Prostate gland (tissue), 2 donors: ENCODE measurements around the gene RASAL2. TPM values are rescaled to one million over a fixed set of nuclear protein-coding genes. Genes with fewer than 3 reads are reported as not detected.

Experiments
- DNase-seq: peaks from one replicate; pipeline ENCODE4 v3.0.0-alpha.2; 2019; ENCODE audit warnings: low spot score
- H3K27ac ChIP-seq, 2 donors: fragments of 200-600 bp; sonication (generic); 2 replicates each; pipeline ENCODE4 v1.5.1; 2017 to 2019
- H3K27me3 ChIP-seq: fragments of 200-600 bp; sonication (generic); replicated peaks from 2 replicates; pipeline ENCODE4 v1.5.1; 2019; ENCODE audit not compliant: insufficient read depth
- H3K36me3 ChIP-seq, 2 donors: fragments of 200-600 bp; sonication (generic); 1 replicate in 1 of 2; 2 replicates in 1 of 2; pipeline versions ENCODE4 v1.5.1 to v1.8.1; 2017 to 2019
- H3K4me1 ChIP-seq: fragments of 200-600 bp; sonication (generic); replicated peaks from 2 replicates; pipeline ENCODE4 v1.5.1; 2019
- H3K4me3 ChIP-seq, 2 donors: fragments of 200-600 bp; sonication (generic); 2 replicates each; pipeline ENCODE4 v1.5.1; 2017 to 2019
- H3K9me3 ChIP-seq: fragments of 200-600 bp; sonication (generic); 2 replicates; pipeline ENCODE4 v1.5.1; 2017
- CTCF ChIP-seq, 4 experiments: fragments of 200-600 bp in 2 of 4; fragments of 450-650 bp in 2 of 4; sonication (generic) in 2 of 4; IDR thresholded peaks; 1 replicate in 3 of 4; 2 replicates in 1 of 4; pipeline ENCODE4 v1.5.1; 2016 to 2019; ENCODE audit warnings: antibody characterized with exemption in 4 of 4, mild to moderate bottlenecking in 2 of 4, moderate library complexity in 2 of 4
- POLR2A ChIP-seq: fragments of 450-650 bp; IDR thresholded peaks from one replicate; pipeline ENCODE4 v1.6.1; 2016; ENCODE audit warnings: antibody characterized with exemption, mild to moderate bottlenecking
- POLR2AphosphoS5 ChIP-seq: sonication (generic); formaldehyde crosslinking; IDR thresholded peaks from one replicate; pipeline ENCODE4 v1.6.1; 2017; ENCODE audit warnings: antibody characterized with exemption
- WGBS: methylation state at CpG from one replicate; pipeline ENCODE4 v1.1.5; 2018; 5-methylcytosine and 5-hydroxymethylcytosine counted together
- intact Hi-C: fragments of 100-400 bp; cut with DNase I; formaldehyde crosslinking; loops from one replicate; pipeline ENCODE4 v1.14.2; 2022
- total RNA-seq, 2 donors: library from RNA; depleted of rRNA; stranded (reverse); fragments of >200 nt; gene quantifications; one replicate each; pipeline ENCODE4 v1.1.0, GENCODE V29; 2016

Gene RASAL2
- total RNA-seq, 2 donors from 2014 or later: 9.2 to 36.9 TPM

GRCh38 chr1:178461701-178462100 is 367.8 kb downstream of the RASAL2 start:
- intact Hi-C loops: no loop called here
- 77% methylated on average over 4 of the region's 4 CpGs for WGBS
- TF ChIP-seq POLR2AphosphoS5 (no peak), POLR2A (no peak), CTCF (IDR thresholded peaks at IDR 0.05) (no peak)
- Histone ChIP-seq H3K9me3 (no peaks in the 10 kb centered on the region), H3K27me3 (no peaks in the 10 kb centered on the region), H3K4me3 (no peak overlapping the region), H3K36me3 (no peaks in the 10 kb centered on the region), H3K27ac (no peak overlapping the region), H3K4me1 (no peaks in the 10 kb centered on the region)
- no peak for DNase-seq

GRCh38 chr1:178464141-178464540 is 370.2 kb downstream of the RASAL2 start:
- no peaks in the 10 kb centered on the region for H3K9me3 ChIP-seq
- H3K27me3 ChIP-seq: no peaks in the 10 kb centered on the region
- no peaks in the 10 kb centered on the region for H3K36me3 ChIP-seq
- TF ChIP-seq POLR2A (no peak), CTCF (IDR thresholded peaks at IDR 0.05) (no peak)
- no peak for DNase-seq
- WGBS: 44% methylated on average over 1 of the region's 1 CpG
- H3K4me1 ChIP-seq: no peaks in the 10 kb centered on the region
- no peak overlapping the region for H3K27ac ChIP-seq
- H3K4me3 ChIP-seq: no peak overlapping the region
- intact Hi-C loops: no loop called here

DNA sequence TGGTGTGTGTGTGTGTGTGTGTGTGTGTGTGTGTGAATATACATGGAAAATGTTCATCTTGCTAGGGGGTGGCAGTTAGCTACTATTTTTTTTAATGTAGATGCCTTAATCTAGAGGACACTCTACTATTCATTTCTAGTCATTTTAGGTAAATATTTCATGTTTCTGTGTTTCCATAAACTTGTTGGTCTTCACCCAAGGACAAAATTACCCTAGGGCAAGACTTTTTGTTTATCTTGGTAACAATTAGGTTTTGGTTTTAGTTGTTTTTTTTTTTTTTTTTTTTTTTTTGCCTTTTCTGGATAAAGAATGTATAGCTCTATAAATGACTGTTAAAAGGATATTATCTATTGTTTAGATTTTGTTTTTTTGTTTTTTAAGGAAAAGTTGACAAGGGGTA is 370.7 kb downstream of the RASAL2 start:
- no peak overlapping the region for H3K4me3 ChIP-seq
- intact Hi-C loops: no loop called here
- TF ChIP-seq CTCF (IDR thresholded peaks at IDR 0.05) (no peak), POLR2A (no peak), POLR2AphosphoS5 (no peak)

DNA sequence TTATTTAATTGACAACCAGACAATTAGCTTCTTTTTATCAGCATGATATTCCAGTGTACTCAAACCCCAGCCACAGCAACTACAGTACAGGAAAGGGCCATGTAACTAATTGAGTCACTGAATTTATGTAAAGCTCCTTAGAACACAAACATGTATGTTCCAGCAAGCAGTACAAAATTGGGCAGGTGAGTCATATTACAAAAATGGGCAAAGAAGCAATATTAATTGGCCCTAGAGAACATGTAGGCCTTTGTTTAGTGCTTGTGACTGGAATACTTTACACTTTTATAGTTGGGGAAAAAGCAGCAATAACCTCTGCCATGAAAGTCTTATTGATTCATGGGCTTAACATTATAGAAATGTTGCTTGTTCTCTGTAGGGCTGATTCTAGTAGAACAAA is 371.1 kb downstream of the RASAL2 start:
- no peak for DNase-seq
- intact Hi-C loops: no loop called here
- no peak for TF ChIP-seq POLR2A
- no peak for TF ChIP-seq CTCF (IDR thresholded peaks at IDR 0.05)
- no peak for TF ChIP-seq POLR2AphosphoS5
- Histone ChIP-seq H3K4me3 (no peak overlapping the region), H3K36me3 (no peaks in the 10 kb centered on the region), H3K27ac (no peak overlapping the region), H3K27me3 (no peaks in the 10 kb centered on the region), H3K4me1 (no peaks in the 10 kb centered on the region), H3K9me3 (no peaks in the 10 kb centered on the region)

More for the DNA sequence above, 370.7 kb downstream of the RASAL2 start:
- Histone ChIP-seq H3K27me3 (no peaks in the 10 kb centered on the region), H3K4me1 (no peaks in the 10 kb centered on the region), H3K9me3 (no peaks in the 10 kb centered on the region), H3K27ac (no peak overlapping the region), H3K36me3 (no peaks in the 10 kb centered on the region)
- no peak for DNase-seq

- Histone ChIP-seq H3K4me1 (no peaks in the 10 kb centered on the region), H3K36me3 (no peaks in the 10 kb centered on the region), H3K27ac (no peak overlapping the region), H3K27me3 (no peaks in the 10 kb centered on the region), H3K9me3 (no peaks in the 10 kb centered on the region), H3K4me3 (no peak overlapping the region)
- TF ChIP-seq POLR2AphosphoS5: no peak
- no peak for TF ChIP-seq CTCF (IDR thresholded peaks at IDR 0.05)
- TF ChIP-seq POLR2A: no peak
- DNase-seq: no peak
- intact Hi-C loops: no loop called here
Measured at GRCh38 chr1:178467837-178468236, 373.9 kb downstream of the RASAL2 start.
